Measurements from ENCODE around the gene AFAP1.

The AFAP1 gene

DNA sequence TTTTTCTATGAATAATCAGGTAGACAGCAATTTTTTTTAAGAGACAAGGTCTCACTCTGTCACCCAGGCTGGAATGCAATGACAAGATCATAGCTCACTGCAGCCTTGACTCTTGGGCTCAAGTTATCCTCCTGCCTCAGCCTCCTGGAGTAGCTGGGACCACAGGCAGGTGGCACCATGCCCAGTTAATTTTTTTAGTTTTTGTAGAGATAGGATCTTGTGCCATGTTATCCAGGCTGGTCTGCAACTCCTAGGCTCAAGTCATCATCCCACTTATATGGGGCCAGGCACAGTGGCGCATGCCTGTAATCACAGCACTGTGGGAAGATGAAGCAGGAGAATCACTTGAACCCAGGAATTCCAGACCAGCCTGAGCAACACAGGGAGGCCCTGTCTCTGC, 26.8 kb downstream of the AFAP1 start:
- no peak for DNase-seq

DNA sequence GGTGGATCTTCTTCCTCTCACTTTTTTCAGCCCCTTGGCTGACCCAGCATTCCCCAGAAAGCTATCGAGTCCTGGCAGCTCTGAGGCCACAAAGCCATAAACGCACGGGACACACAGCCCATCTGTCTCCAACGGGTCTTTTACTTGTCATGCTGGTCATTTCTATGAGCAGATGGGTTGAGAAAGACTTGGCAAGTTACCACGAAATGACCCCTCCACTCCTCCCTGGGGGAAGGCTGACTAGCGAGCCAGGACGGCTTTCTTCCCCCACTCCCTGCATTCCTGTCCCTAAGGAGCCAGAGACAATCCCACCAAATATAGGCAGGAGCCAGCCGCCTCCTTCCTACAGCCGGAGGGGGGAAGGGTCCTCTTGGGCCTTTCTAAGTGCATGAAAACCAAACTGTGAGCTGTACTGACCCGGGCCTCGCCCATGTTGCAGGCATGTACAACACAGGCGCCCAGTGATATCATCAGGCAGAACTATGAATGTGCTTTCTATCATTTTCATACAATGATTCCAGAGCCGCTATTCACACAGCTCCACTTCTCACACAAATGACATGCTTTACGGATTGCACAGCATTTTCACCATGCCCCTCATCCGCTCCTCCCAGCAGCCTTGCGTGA, 28.6 kb downstream of the AFAP1 start:
- DNase-seq = no peak

DNA sequence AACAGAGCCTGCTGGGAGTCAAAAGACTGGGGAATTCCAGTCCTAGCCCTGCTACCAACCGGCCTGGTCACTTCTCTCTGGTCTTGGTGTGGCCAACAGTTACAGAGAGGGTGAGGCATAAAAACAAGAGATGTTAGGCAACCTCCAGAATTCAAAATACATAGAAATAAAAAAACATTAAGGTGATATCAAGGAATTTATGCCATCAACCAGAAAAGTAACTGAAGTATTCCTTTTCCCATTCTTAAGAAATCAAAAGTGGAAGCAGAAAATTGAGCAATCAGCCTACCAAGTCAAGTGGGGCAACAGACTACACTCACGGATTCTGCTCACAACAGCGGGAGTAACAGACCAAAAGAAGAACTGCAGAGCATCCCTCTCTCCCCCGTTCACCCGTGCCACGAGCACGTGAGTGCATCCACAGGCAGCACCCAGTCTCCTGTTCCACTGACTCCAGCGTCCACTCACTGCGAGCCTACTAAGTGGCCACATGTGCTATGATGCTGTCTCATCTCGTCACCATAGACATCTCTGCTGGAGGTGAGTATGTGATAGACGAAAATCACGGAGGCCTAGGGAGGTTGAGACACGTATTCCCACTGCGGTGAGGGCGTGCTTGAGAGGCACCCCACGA, 29.3 kb downstream of the AFAP1 start:
- no peak for DNase-seq

DNA sequence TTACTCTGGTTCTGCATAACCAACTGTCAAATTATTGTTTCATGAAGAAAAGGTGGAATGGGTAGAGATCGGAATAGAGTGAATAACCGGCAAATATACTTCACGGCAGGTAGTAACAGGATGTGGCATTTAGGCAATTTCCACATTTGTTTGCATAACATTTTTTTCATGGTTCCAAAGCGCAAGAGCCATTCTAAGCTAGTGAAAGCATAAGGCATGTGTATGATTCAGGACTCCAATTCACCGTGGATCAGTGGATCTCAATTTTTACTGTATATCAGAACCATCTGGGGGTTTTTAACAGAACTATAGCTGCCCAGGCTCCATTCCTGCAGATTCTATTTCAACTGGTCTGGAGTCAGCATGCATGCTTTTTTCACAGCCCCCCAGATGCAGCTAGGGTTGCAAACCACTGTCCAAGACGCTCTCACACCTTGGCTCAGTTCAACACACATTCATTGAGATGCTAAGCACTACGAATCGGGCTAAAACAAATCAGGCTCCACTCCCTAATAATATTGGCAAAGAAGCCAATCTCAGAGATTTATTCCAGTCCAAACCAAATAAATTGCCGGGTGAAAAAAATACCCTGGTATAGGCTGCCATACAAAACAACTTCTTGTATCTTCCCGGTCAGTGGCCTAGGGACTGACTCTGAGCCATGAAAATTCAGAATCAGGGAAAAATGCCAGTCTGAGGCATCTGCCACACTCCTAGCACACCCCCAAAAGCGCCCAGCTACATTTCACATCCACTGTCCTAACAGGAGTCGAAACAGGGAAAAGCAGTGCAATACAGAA, 30.0 kb downstream of the AFAP1 start:
- no peak for DNase-seq

DNA sequence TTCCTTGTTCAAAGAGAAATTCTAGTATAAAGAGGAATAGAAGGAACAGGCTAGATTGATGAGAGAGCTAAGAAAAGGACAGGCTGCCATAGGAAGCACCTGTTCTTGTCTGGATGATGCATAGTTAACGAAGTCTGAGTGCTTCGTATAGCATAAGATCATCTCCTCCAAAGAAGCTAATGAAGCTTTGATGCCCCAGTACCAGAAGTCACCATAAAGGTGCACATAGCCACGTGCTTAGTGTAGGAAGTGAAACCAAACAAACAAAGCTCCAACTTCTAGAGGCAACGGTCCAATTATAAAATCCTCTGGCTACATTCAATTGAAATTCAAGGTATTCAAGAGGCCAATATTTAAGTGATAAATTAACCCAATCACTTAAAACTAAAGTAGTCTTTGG, 31.0 kb downstream of the AFAP1 start:
- DNase-seq = no peak

DNA sequence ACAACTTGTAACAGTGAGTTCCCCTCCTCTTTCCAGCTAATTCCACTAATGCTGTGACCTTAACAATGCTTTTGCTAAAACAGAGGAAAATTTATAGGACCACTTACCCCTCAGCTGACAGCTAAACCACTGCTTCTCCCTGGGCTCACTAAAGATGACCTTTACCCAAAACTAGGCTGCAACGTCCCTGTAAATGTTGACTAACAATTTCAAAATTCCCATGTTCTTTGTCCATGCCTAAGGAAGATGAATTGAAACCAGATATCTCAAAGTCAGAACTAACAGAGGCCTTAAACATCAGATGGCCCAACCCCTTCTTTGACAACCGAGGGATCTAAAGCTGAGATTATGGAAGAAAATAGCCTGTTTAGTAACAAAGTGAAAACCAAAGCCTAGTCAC, 32.5 kb downstream of the AFAP1 start:
- DNase-seq = no peak

DNA sequence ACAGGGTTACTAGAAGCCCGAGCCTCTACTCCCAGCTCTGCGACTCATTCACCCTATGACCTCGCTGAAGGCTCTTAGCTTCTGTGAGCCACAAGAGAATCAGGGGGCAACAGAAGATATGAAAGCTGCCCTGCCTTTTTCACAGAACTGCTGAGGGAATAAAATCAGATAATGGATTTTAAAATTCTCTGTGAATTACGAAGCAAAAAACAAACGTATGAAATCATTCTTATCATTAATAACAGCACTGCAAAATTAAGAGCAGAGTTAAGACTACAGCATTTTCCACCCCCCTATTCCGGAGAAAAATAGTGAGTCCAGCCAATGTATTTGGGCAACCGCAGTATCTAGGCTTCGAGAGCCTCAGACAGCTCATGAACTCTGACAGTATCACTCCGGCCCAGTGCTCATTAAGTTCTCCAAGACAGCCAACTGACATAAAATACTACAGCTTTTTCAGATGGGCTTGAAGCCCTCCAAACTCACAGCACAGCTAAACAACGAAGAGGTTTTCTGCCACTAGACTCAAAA, 33.4 kb downstream of the AFAP1 start:
- no peak for DNase-seq

DNA sequence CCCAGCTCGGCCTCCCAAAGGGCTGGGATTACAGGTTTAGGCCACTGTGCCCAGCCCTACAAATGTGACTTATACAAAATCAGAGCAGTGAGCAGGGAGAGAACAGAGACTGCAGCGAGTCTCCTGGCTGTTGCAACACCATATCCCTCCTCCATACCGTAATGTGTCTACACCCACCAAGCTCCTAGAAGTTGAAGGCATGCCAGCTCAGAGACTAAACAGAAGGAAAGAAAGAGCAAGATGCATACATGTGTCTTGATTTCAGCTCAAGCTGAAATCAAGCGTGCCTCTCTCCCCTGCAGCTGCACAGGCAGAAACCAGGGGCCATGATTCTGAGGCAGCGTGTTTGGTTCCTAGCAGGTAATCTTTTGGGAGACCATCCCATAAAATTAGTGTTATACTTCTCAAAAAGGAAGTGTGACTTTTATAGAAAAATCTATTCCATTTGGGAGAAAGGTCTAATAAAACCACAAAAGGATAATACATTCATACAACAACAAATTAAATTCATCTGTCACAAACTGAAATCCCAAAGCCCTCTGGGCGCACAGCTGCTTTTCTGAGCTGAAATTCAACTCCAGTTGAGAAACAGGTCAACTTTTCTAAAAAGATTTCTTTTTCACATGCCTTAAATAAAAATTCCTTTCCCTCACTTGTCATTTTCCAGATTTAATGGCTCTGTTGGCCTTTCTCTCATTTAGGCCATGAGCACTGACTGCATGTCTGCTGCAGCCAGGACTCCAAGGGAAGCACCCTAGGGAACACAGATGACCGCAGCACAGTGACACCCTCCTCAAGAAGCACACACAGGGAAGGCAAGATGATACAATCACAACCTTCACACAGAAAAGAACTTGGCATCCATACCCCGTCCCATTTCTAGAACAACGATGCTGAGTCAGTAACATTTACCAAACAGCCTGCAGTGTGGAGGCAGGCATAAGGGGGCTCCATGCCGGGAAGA, 34.4 kb downstream of the AFAP1 start:
- DNase-seq = peak; percentile 53

DNA sequence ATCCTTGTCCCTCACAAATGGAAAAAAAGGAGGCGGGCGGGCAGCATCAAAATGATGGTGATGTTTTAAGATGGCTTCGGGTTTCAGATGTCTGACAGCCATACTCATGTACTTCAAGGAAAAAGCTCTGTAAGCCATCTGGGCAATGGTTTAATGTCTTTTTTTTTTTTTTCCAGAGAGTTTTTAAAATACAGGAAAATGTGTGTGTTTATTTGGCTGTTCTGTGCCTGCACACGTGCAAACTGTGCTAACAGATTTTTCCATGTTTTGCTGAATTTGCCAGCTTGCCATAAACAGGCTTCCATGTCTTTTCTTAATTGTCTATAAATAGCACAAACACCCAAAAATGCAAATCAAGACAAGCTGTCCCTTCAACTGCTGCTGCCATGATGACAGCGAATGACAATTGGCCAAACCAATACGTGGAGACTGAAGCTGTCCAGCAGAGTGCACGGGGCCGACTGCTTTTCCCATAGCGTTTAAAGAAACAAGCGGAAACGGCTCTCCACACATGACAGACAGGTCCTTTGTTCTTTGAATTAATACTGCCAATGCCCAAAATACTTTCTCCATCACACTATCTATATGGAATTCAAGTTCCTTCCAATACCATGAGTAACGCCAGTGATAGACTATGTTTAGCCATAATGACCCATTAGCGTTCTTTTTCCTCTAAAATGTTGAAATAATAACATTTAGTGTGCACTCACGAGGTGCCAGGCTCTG, 35.7 kb downstream of the AFAP1 start:
- DNase-seq = peak; percentile 88

DNA sequence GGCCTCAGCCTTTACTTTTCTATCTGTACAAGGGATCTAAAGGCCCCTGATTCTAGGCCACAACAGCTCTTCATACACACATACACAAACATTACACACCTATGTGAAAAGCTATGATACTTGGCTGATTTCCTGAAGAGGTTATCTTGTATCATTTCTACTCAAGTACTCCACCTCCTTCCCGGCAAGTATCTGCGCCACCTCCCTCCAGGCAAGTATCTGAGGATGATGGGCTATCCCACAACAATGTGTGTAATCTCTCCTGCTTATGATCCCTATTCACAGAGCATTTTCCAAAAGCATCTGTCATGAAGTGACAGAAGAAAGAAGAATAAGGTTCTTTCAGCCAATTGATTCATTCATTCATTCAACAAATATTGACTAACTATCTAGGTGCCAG, 36.8 kb downstream of the AFAP1 start:
- no peak for DNase-seq

DNA sequence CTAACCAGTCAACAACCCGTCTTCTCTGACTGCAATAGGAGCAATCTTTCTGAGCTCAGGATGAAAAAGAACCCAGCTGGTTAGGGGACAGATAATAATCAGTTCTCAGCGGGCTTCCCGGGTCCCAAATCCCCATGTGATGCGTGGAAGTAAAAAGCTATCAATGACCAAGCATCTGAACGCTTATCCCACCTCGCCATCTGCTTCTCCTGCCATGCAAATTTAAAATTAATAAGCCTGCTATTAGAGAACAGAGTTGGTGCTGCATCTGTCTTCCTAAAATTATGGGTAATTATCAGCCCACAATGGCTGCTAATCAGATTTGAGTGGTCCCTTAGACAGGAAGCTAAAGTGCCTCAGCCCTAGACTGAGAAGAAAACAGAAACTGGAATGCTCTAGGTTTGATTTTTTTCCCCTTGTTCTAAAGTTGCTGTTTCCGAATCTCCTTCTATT, 37.5 kb downstream of the AFAP1 start:
- DNase-seq = peak; percentile 91

DNA sequence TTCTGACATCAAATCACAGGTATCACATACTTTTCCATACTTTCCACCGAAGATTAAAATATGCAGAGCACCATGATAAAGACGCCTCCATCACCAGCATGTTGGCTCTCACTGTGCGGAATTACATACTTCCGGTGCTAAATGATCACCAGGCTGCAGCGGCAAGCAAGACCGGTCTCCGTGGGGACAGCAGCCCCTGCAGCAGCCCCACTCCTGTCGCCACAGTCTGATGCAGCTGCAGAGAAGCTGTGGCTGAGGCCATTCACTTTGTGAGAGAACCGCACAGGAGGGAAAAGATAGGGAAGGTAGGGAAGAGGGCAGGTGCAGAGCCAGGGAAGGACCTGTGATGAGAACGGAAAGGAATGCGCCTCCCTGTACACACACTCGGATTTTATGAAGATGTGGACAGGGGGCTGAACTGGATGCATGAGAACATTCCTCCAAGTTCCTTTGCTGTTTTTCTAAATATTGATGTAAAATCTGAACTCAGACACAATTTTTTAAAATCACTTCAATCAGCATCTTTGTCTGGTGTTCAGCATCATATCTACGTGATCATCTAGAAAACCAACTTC, 38.3 kb downstream of the AFAP1 start:
- DNase-seq = peak; percentile 32

DNA sequence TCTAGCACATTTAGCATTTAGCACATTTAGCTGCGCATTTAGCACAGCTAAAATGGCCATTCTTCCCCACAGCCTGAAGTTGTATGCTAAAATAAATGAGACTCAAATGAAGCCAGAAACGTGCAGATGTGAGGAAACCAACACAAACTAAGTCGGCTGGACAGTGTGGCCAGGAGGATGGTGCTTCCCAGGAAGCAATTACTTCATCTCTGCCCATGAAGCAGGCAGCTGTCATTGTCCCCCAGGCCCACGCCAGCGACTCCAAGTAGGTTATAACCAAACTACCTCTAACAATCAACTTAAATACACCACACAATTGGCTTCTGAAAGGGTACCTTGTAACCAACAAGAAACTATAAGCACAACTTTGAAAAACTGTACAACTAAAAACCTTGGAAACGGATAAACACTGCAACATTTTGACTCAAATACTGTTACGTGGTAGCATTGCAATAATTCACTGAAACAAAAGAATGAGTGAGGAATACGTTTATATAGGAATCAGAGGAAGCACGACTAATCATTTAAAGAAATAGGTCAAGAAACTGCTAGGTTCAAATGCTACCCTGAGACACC, 39.2 kb downstream of the AFAP1 start:
- no peak for DNase-seq

DNA sequence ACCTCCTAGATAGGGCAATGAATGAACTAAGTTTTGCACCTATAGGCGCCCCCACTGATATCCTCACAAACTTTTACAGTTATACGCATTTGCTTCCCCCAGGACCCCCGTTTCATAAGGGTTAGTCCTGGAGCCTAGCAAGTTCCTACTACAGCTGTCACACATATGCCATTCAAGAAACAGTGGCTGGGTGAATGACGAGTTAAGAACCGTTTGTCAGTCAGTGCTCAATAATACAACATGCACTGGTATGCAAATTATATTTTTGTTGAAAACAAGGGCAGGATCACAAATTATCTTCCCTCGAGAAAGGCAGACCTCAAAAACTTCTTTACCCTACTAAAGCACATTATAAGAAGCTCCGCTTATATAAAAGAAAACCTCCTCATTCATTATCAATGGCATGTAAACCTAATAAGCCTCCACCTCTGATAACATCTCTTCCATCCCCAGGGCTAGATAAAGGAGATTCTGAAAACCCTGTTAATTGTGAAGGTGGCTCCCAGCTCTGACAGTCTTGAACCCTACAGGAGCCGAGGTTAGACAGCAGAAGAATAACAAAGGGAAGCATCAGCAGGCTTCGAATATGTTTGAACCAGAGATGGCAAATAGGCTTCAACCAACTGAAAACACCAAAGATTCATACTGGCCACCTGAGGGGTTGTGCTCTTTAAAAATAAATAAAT, 40.3 kb downstream of the AFAP1 start:
- no peak for DNase-seq

DNA sequence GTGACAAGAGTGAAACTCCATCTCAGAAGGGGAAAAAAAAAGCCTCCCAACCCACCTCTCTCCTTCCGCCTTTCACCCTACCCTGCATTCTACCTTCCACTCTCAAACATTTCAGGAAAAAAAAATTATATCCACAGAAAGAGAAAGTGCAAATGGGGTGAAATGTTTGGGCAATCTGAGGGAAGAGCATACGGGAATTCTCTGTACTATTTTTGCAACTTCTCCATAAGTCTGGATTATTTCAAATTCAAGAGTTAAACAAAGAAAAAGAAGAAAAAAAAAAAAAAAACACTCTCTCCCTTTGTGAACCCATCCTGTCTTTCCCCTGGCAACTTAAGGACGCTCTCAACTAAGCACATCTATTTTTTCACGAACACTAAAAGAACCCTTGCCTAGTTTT, 41.3 kb downstream of the AFAP1 start:
- DNase-seq = no peak

DNA sequence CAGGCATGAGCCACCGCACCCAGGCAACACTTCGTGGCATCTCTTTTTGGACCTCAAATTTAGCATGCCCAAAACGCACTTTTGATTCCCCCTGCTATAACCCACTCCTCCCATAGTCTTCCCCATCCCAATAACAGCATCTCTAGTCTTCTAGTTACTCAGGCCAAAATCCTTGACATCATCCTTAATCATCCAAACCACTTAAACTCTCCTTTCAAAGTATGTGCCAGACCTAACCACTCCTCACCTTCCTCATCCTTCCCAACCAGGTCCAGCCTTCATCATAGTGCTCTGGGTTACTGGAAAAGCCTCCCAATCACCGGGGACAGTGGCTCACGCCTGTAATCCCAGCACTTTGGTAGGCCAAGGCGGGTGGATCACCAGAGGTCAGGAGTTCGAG, 41.9 kb downstream of the AFAP1 start:
- DNase-seq = no peak

DNA sequence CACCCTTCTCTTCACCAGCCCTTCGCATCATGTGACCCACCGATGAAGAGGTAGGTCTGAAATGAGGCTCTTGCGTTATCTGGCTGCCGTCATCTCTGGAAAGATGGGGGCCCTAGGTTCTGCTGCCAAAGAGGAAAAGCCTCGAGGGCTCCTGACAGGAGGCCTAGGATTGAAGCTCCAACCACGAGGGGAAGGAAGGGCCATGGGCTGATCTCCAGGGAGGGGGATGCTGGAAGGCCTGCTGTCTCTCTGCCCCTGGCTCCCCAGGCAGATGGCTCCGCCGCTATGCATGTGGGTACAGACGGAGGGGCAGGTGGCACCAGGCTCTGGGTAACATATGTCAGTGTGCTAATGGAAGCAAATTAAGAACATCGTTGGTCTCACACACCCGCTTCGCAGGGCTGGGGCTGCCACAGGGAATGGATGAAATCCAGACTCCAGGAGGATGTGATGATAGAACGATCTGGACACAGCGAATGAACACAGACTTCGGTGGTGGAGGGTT, 44.9 kb downstream of the AFAP1 start:
- DNase-seq = peak; percentile 96

DNA sequence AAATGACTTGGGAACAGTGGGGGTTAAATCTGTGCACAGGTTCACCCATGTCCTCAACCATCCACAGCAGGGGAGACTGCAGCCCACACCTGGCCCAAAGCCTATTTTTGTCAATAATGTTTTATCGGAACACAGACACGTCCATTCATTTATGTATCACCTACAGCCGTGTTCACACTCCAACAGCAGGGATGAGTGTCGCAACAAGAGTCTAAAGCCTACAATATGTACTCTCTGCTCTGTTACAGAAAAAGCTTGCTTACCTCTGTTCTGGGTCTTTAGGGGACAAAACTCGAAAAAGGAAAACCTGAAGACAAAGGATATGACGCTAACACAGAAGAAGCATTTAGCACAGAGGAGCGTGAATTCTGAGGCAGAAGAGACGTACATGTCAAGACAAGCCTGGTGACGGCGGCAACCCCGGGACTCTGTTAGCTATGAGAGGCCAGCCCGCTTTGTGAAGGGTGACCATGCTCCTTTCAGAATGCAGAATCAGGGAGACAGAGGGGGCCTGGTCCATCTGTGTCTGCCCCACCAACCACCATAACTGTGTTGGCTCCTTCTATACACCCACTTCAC, 45.5 kb downstream of the AFAP1 start:
- peak; percentile 67 for DNase-seq

DNA sequence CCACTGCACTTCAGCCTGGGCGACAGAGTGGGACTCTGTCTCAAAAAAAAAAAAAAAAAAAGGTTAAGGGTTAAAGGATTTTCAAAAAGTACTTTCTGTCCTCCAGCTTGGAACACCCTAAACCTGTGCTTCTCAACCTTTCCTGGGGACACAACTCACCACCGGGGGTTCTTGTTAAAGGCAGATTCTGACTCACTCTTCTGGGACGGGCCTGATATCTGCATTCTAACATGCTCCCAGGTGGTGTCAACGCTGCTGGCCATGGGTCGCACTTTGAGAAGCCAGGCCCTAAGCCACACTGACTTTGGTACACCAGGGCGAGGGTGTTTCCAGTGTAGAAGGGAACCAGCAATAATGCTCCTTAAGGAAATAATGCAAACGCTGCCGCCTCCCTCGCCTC, 46.1 kb downstream of the AFAP1 start:
- no peak for DNase-seq
